Stimulated activated CD8-positive, alpha-beta memory T cell treated with anti-CD3 and anti-CD28 coated beads, Interleukin-4, amount 100 ng/mL, for 1 hour (primary cell): ENCODE results near the gene ABHD13.
"Not testable (repeated sequence)": the region's sequence is repeated elsewhere in the genome, so short reads cannot be mapped to it uniquely, and the experiment has no call there.

Experiments
- DNase-seq, 2 donors: peaks; one replicate each; pipeline ENCODE4 v3.0.0-alpha.2; 2020; ENCODE audit warnings: low read depth in 2 of 2, low spot score in 1 of 2

ABHD13 gene

GRCh38 chr13:108223687-108224503 is 5.7 kb downstream of the ABHD13 start:
- DNase-seq, result no peak

GRCh38 chr13:108225440-108225839 is 7.2 kb downstream of the ABHD13 start:
- no peak for DNase-seq

DNA sequence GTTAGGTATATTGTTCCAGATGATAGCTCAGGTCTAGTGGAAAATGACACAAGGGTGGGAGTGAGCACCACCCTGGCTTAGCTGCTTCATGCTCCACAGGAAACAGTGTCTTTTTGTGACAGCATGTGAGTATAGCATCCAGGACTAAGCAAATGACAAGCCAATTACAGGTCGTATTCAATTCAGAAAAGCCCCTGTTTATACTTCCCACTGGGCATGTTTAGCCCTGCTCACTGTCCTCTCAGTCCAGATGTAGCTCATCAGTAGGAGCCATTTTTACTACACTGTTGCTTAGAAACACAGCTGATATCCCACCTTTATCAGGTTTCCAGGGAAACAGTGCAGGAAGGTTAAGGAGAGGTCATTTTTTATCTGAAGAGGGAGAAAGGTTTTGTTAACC is 8.0 kb downstream of the ABHD13 start:
- DNase-seq, result no peak

GRCh38 chr13:108227651-108228272 is 9.6 kb downstream of the ABHD13 start:
- DNase-seq, result no peak

DNA sequence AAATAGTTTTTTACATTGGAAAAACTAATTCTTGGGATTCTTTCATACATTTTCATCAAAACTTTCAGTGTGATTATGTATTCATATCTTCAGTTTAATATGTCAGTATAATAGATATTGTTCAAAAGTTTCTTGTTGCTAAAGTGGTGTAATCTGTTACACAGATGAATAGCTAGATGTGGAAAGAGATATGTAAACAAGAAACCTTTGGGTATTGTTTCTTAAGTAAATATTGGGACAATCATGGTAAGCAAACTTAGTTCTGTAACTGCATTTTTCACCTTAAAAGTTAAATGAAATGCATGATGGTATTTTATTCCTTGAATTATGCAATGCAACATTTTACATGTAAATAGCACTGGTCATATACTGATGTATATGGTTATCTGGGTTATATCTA is 12.2 kb downstream of the ABHD13 start:
- DNase-seq, result no peak

GRCh38 chr13:108249150-108249549 is 31.0 kb downstream of the ABHD13 start:
- DNase-seq, result no peak

DNA sequence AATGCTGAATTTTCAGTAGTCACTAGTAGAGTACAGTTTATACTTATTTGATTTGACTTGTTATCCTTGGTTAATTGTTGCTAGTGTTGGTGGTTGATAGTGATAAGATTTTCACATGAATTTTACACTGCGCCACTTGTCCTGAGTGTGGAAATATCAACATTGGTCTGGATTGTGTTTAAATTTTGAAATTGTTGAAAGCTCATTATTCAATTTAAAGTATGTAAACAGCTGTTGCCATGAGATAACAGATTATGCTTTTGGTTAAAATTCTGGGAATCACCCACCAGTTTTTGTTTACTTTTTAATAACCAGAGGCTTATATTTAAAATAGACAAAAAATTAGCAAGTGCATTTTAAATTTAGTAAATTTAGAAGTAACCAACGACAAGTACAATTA is 39.1 kb downstream of the ABHD13 start:
- DNase-seq, result no peak

DNA sequence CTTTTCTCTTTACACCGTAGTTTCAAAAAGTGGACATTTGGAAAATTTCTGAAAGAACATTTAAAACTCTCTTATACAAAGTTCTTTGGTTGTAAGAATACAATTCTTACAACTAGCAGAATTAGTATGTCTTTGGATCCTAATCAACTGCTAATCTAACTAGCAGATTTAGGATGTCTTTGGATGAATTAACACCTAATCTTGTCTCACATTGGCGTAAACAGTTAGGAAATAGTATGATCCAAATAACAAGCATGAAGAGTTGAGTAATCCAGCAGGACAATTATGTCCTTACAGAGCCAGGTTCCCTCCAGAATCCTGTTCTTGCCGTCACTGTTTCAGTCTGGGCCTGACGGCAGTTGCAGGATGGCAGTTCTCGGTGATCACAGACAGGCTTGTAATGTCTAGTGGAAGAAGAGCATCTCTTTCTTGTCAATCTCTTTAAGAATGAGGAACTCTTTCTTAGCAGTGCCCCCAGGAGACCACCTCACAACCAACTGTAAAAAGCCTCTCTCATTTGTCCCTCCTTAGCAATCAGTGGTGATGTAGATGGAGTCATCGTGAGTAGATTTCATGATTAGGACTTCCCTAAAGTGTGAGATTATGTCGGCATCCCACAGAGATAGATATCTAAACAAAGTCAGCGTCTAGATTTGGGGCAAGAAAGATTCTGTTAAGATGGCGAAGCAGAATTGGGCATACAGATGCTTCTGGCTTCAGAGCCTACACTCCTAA is 45.6 kb downstream of the ABHD13 start:
- no peak for DNase-seq

DNA sequence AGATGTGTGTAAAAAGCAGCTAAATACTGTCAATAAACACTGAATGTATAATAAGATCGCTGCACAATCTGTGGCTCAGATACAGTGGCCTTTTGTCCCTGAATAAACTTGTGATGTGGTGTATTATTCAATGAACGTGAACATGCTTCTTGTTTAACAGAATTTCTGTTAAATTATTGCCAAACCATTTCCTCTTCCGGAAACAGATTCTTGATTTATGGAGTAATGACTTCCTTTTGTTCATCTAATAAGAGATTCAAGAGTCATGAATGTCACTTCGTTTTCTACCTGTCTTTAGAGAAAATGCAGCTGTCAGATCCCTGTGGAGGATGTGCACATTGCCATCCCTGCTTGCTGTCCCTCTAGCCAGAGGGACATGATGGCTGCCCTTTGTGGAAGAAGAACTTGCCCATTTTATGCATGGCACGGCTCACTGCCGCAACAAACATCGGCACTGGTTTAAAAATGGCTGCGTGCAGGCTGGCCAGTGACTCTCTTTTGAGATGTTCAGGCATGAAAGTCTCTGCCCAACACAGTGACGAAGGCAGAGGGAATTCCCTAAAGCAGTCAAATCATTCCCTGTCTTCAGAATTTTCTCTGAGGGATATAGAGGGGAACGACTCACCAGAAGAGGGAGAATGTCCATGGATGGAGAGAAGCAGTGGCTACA is 48.3 kb downstream of the ABHD13 start:
- no peak for DNase-seq

- DNase-seq, result no peak
Observed at GRCh38 chr13:108267347-108267746, 49.2 kb downstream of the ABHD13 start.

GRCh38 chr13:108267855-108268254 is 49.7 kb downstream of the ABHD13 start:
- DNase-seq, result not testable (repeated sequence)

DNA sequence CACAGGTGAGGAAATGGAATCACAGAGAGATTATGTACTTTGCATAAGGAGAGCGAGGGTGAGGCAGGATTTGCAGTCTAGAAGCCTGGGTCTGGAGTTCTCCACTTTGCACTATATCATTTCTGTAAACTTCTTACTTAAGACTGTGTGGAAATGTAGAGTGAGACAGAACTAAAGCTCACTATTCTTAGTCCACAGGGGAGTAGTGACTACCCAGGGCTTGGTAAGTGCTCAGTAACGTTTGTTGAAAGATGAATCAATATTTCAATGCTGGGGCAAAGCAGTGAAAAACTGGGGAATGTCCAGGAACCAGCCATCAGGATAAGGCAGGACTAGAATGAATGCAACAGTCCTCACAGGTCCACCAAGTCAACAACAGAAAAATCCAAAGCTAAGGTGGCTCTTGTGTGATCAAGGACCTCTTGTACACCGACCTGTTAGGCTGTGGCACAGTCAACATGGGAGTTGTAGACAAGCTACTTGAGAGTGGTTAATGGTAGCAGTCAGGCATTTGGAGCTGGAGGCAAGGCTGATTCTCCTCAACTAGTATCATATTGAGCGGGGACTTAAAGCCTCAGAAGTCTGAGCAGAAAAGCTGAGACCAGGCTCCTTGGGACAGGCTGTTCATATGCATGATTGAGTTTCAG is 50.4 kb downstream of the ABHD13 start:
- no peak for DNase-seq

DNA sequence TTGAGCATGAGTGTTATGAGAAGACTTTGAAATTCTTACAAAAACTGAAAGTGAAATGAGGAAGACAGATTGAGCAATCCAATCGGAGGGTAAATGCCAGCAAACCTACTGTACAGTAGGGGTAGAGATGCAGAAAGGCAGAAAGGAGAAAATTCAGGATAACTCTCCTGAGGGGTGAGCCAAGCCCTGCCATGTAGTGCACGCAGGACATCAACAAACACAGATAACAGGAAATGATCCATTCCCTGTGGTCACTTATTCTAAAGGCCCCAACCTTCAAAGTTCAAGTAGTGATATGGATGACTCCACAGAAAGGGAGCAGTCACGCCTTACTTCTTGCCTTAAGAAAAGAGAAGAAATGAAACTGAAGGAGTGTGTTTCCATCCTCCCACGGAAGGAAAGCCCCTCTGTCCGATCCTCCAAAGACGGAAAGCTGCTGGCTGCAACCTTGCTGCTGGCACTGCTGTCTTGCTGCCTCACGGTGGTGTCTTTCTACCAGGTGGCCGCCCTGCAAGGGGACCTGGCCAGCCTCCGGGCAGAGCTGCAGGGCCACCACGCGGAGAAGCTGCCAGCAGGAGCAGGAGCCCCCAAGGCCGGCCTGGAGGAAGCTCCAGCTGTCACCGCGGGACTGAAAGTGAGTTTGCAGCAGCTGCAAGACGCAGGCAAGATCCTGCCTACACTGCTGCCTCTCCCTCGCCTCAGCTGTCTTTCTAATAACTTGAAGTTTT is 51.6 kb downstream of the ABHD13 start, which contains the start of gene TNFSF13B:
Gene TNFSF13B, plus strand, starts transcription at position 118 of the 728 bp plus-strand sequence. Its CDS starts 178 bp downstream, at position 296.
- DNase-seq, result no peak

GRCh38 chr13:108270442-108270841 is 52.2 kb downstream of the ABHD13 start:
- DNase-seq, result no peak

- DNase-seq, result no peak
Observed at GRCh38 chr13:108272333-108272732, 54.1 kb downstream of the ABHD13 start.

DNA sequence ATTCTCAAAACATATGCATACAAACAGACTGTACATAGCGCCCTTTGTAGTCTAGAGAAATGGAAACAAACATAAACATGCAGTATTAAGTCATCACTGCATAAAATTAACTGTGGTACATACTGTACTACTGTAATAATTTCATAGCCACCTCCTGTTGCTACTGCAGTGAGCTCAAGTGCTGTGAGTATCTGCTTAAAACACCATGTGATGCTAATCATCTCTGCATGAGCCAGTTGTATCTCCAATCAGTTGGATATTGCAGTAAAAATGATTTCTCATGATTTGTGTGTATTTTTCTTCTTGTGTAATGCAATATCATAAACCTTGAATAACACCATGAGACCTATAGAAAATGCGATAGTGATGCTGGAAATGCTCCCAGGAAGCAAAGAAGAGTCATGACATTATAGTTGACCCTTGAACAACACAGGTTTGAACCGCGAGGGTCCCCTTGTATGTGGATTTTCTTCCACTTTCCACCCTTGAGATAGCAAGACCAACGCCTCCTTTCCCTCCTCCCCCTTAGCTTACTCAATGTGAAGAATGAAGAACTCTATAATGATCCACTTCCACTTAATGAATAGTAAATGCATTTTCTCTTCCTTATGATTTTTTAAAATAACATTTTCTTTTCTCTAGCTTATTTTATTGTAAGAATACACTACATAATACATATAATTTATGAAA is 55.4 kb downstream of the ABHD13 start:
- DNase-seq, result no peak

DNA sequence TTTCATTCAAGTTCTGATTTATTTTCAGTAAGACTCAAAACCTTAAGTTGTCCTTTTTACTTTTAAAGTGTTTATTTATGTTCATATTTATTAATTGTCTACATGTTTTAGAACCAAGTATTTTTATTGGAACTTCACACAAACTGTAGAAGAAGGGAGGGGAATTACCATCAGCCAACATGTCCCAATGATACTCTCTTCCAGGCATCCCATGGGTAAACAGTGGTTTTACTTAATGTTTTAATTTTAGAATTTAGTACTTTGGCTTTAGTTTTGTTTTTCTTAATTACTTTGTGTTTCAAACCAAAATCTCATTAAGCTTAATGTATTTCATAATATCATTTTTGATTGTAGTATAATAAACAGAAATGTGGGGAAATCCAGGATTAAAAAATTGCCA is 56.5 kb downstream of the ABHD13 start:
- DNase-seq, result no peak

DNA sequence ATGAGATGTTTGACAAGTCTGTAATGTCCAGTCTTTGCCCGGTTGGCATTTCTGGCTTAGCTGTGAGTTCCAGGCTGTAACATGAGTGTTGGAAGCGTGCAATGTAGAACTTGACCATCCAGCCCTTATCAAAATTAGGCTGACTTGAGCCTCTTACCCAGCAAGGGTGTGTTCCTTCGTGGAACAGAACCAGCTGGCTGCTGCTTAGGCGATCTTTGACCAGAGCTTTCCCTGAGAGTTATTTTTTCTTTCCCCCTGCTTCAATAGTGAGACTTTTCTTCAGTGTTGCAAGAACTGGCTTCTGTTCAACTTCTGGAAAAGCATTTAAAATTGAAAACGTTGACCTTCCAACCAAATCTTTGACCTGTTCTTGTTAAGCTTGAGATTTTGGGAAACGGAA is 57.9 kb downstream of the ABHD13 start:
- DNase-seq, result no peak

GRCh38 chr13:108278466-108278865 is 60.3 kb downstream of the ABHD13 start:
- DNase-seq, result no peak

DNA sequence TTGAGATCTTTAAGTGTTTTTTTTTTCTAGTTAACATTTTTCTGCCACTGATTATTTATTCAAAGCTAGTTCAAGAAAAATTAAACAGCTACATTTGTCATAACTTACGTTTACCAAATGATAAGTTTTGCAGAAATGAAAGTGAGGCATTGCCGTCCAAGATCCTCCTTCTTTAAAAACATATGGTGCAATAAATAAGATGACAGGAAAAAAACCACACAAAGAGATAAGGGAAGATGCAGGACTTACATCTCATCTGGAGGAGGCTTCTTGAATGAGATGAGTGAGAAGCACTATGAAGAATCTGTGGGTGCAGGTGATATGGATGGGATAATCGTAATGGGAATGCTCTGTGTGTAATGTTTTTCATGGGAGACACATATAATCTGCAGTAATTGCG is 63.7 kb downstream of the ABHD13 start:
- DNase-seq, result no peak
